Measurements from ENCODE around the gene C5orf63. TPM values are rescaled to one million over a fixed set of nuclear protein-coding genes. Genes with fewer than 3 reads are reported as not detected.

Gene C5orf63
- total and polyA plus RNA-seq, 2 donors (not counting 1 experiment from before 2014, with no cell fraction given), result 10.3 to 20.0 TPM

DNA sequence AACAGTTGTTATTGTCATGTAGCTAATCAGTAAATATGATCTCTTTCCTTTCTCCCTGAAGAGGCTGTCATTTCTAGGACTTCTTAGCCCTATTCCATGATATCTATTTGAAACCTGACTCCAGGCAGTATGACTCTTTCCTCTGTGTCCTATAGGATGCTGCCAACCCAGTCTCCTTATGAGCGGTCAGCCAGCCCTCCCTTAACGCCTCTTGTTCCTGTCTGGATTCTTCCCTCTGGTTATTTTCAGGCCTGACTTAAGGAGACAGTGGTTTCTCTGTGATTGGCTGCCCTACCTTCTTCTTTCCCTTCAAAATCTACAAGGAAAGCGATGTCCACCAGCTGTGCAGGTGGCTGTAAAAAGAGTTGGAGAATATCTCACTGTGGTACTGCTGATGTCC is 19.4 kb upstream of the C5orf63 start:
- H3K36me3 ChIP-seq (replicated peaks in 1 of 2; ENCODE audit: control extremely low read depth in 1 of 2, control insufficient read depth in 1 of 2, extremely low read depth in 1 of 2, insufficient read depth in 2 of 2, low read length in 1 of 2), result no peaks in the 10 kb centered on the region
- TF ChIP-seq CTCF (IDR thresholded peaks at IDR 0.05) (no peak), EZH2 (IDR thresholded peaks at IDR 0.05; ENCODE audit: borderline replicate concordance, insufficient read depth, low read depth, low read length, poor library complexity, severe bottlenecking) (no peak)
- no peak overlapping the region for H3K27ac Mint-ChIP-seq
- CTCF ChIA-PET, result no interaction called here
- no peak overlapping the region for H3K4me2 ChIP-seq (replicated peaks; ENCODE audit: low read depth, low read length, poor library complexity, severe bottlenecking)
- no peaks in the 10 kb centered on the region for H4K20me1 ChIP-seq (ENCODE audit: control insufficient read depth, insufficient read depth, low read length, poor library complexity, severe bottlenecking)
- no peak overlapping the region for H2AFZ ChIP-seq (ENCODE audit: insufficient read depth, low read depth, low read length, poor library complexity, severe bottlenecking)
- ATAC-seq (ENCODE audit: low read depth) (no peak), DNase-seq (no peak)
- H3K9ac ChIP-seq (ENCODE audit: low read length), result no peak overlapping the region
- no peaks in the 10 kb centered on the region for H3K79me2 ChIP-seq (ENCODE audit: control insufficient read depth, insufficient read depth, low read length)
- peaks cover 3% of the 10 kb centered on the region for H3K27me3 Mint-ChIP-seq
- no peaks in the 10 kb centered on the region for H3K9me3 ChIP-seq (ENCODE audit: control extremely low read depth in 1 of 3, control insufficient read depth in 2 of 3, insufficient read depth in 1 of 3, low read length in 2 of 3)
- H3K4me3 ChIP-seq (ENCODE audit: control extremely low read depth in 1 of 5, extremely low read depth in 1 of 5, insufficient read depth in 1 of 5, low read depth in 2 of 5, low read length in 4 of 5), result no peak overlapping the region
- no peak overlapping the region for H3K4me3 Mint-ChIP-seq
- intact Hi-C loops (cut with micrococcal nuclease), result loop anchor here (5.0 kb wide), 1 partner anchor 60 kb away; no protein-coding TSS in a partner anchor
- peaks cover 0 to 5% of the 10 kb centered on the region in 2 donors for H3K4me1 ChIP-seq (ENCODE audit: control insufficient read depth in 2 of 2, insufficient read depth in 2 of 2, low read length in 2 of 2)
- POLR2A ChIA-PET, result no interaction called here
- peaks cover 8% of the 10 kb centered on the region for H3K4me1 Mint-ChIP-seq
- H3K27me3 ChIP-seq (replicated peaks in 1 of 4; ENCODE audit: control extremely low read depth in 1 of 4, control insufficient read depth in 3 of 4, insufficient read depth in 4 of 4, low read length in 3 of 4), result no peaks in the 10 kb centered on the region
- WGBS (ENCODE audit: insufficient coverage), result 58% methylated on average over 2 of the region's 3 CpGs
- no peak overlapping the region for H3K27ac ChIP-seq (ENCODE audit: low read length in 2 of 2)
- no peaks in the 10 kb centered on the region for H3K9me3 Mint-ChIP-seq (ENCODE audit: insufficient read depth)

DNA sequence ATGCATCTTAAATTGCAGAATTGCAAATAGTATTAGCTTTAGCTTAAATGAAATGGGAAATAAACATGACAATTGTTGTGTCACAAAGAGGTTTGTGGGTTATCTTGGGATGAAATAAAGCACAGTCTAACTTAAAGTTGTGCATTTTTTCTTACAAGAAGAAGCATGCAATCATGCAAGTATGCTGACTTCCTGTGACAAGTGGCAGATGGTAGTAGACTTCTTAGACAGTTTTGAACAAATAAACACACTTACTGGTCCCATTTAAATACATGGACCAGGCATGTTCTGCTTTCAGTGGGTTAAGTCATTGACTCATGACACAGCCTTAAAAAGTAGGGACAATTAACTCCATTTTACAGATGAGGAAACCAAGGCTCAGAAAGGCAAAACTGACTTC is 15.9 kb upstream of the C5orf63 start:
- no peak for TF ChIP-seq EZH2 (IDR thresholded peaks at IDR 0.05; ENCODE audit: borderline replicate concordance, insufficient read depth, low read depth, low read length, poor library complexity, severe bottlenecking)
- no peak for TF ChIP-seq CTCF (IDR thresholded peaks at IDR 0.05)
- DNase-seq (no peak), ATAC-seq (ENCODE audit: low read depth) (no peak)
- CTCF ChIA-PET, result interaction anchor here (0.9 kb wide), 1 partner anchor 277 kb away, joined by 3 read pairs; no protein-coding TSS in a partner anchor
- Histone ChIP-seq H3K9me3 (ENCODE audit: control extremely low read depth in 1 of 3, control insufficient read depth in 2 of 3, insufficient read depth in 1 of 3, low read length in 2 of 3) (no peaks in the 10 kb centered on the region), H3K9ac (ENCODE audit: low read length) (no peak overlapping the region), H3K36me3 (replicated peaks in 1 of 2; ENCODE audit: control extremely low read depth in 1 of 2, control insufficient read depth in 1 of 2, extremely low read depth in 1 of 2, insufficient read depth in 2 of 2, low read length in 1 of 2) (no peaks in the 10 kb centered on the region), H2AFZ (ENCODE audit: insufficient read depth, low read depth, low read length, poor library complexity, severe bottlenecking) (no peak overlapping the region), H3K27me3 (replicated peaks in 1 of 4; ENCODE audit: control extremely low read depth in 1 of 4, control insufficient read depth in 3 of 4, insufficient read depth in 4 of 4, low read length in 3 of 4) (no peaks in the 10 kb centered on the region), H4K20me1 (ENCODE audit: control insufficient read depth, insufficient read depth, low read length, poor library complexity, severe bottlenecking) (no peaks in the 10 kb centered on the region), H3K4me1 (ENCODE audit: control insufficient read depth in 2 of 2, insufficient read depth in 2 of 2, low read length in 2 of 2) (peaks cover 0 to 5% of the 10 kb centered on the region in 2 donors), H3K79me2 (ENCODE audit: control insufficient read depth, insufficient read depth, low read length) (no peaks in the 10 kb centered on the region), H3K4me3 (ENCODE audit: control extremely low read depth in 1 of 5, extremely low read depth in 1 of 5, insufficient read depth in 1 of 5, low read depth in 2 of 5, low read length in 4 of 5) (no peak overlapping the region), H3K27ac (ENCODE audit: low read length in 2 of 2) (no peak overlapping the region), H3K4me2 (replicated peaks; ENCODE audit: low read depth, low read length, poor library complexity, severe bottlenecking) (no peak overlapping the region)
- POLR2A ChIA-PET, result no interaction called here
- no peaks in the 10 kb centered on the region for H3K27me3 Mint-ChIP-seq
- intact Hi-C loops (cut with micrococcal nuclease), result no loop called here
- peaks cover 8% of the 10 kb centered on the region for H3K4me1 Mint-ChIP-seq
- no peaks in the 10 kb centered on the region for H3K9me3 Mint-ChIP-seq (ENCODE audit: insufficient read depth)
- H3K27ac Mint-ChIP-seq, result no peak overlapping the region
- no peak overlapping the region for H3K4me3 Mint-ChIP-seq
